H1 (cell line): Measurements from ENCODE around the gene ATP6V1G1. TPM values are rescaled to one million over a fixed set of nuclear protein-coding genes. Genes with fewer than 3 reads are reported as not detected.

Experiments used
- POU5F1 ChIP-seq: IDR thresholded peaks from 2 replicates; pipeline ENCODE4 v1.6.1; 2011; ENCODE audit warnings: low read depth, mild to moderate bottlenecking, low read length, moderate library complexity
- TCF12 ChIP-seq: IDR thresholded peaks from 2 replicates; pipeline ENCODE4 v1.6.1; 2011; ENCODE audit warnings: low read depth, mild to moderate bottlenecking, low read length
- polyA plus RNA-seq, 7 experiments: library from polyadenylated mRNA; depleted of rRNA in 3 of 7; stranded (reverse) in 5 of 7; unstranded in 2 of 7; fragments of >200 nt in 5 of 7; fragments of 200-250 nt in 2 of 7; gene quantifications; 1 replicate in 5 of 7; 2 replicates in 1 of 7; 4 replicates in 1 of 7; pipeline versions ENCODE4 v1.2.1 to v1.2.3, GENCODE V29; 2011 to 2013; ENCODE audit warnings: missing spikeins in 2 of 7, mixed read lengths in 2 of 7
- total RNA-seq: library from RNA; stranded (reverse); fragmentation: NEBNext Ultra II Directional; extraction: Animal tissue kit (Norgen Biotek cat#: 25700); gene quantifications from 2 replicates; pipeline ENCODE4 v1.2.1, GENCODE V29; 2021

Gene ATP6V1G1
- total and polyA plus RNA-seq, 2 of the 8 experiments (the other 6 are each of a cell fraction or from before 2014, with no cell fraction given) = 112 to 124 TPM

DNA sequence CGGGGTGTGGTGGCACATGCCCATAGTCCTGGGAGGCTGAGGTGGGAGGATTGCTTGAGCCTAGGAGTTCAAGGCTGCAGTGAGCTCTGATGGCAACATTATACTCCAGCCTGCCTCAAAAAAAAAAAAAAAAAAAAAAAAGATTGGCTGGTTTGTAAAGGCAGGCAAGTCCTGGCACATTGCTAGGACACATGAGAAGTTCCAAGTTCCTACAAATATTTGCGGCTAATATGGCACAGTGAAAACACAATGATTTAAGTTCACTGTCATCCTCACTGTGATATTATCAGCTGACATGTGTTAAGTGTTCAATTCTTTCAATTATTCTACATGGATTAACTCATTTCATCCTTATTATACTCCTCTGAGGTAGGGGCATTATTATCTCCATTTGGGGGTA lies 43.6 kb downstream of the ATP6V1G1 start (continued):
- no peak for TF ChIP-seq TCF12
- TF ChIP-seq POU5F1 = no peak
